ENCODE measurements around the gene VAMP8.
"Not testable (repeated sequence)": the region's sequence is repeated elsewhere in the genome, so short reads cannot be mapped to it uniquely, and the experiment has no call there.

VAMP8 gene

DNA sequence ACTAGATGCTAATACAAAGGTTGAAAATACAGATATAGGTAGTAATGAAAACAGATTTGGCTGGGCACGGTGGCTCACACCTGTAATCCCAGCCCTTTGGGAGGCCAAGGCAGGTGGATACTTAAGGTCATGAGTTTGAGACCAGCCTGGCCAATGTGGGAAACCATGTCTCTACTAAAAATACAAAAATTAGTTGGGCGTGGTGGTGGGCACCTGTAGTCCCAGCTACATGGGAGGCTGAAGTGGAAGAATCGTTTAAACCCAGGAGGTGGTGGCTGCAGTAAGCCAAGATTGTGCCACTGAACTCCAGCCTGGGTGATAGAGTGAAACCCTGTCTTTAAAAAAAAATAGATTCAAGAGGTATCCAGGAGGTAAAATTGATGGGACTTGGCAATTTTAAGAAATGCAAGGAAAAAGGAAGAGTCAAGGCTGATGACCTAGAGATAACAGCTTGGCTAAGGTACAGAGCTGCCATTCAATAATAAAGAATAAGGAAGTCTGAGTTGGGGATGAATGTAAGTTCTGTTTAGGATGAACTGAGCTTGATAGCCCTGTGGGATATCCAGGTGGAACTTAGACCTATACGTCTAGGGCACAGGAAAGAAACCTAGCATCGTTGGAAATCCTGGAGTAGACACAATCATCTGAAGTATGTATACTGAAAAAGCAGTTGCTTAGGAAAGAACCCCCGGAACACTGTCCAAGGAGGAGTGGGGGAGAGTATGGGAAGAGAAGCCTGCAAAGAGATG, 29.4 kb upstream of the VAMP8 start:
- DNase-seq = no peak

DNA sequence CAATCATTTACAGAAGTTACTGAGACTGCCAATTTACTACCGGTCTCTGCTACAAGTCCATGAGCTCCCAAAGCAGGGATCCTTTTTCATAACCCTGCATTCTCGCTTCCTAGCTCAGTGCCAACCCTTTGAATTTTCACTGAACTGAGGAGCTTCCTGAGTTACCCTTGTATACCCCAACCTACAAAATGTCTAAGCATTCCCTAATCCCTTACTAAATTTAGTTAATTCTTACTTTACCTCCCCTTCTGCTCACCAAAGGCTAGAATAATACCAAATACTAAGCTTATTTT, 28.8 kb upstream of the VAMP8 start:
- no peak for DNase-seq

DNA sequence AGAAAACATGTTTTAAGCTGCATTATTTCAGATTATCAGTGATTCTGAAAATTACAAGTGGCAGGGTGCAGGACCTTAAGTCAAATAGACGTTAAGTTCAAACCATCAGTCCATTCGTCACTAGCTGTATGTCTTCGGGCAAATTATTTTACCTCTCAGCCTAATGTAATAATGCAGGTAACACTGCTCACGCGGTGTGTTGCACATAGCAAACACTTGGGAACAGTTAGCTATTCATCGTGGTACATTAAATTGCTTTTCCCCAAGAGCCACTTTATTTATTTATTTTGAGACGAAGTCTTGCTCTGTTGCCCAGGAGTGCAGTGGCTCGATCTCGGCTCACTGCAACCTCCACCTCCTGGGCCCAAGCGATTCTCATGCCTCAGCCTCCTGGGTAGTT, 28.3 kb upstream of the VAMP8 start:
- no peak for DNase-seq

DNA sequence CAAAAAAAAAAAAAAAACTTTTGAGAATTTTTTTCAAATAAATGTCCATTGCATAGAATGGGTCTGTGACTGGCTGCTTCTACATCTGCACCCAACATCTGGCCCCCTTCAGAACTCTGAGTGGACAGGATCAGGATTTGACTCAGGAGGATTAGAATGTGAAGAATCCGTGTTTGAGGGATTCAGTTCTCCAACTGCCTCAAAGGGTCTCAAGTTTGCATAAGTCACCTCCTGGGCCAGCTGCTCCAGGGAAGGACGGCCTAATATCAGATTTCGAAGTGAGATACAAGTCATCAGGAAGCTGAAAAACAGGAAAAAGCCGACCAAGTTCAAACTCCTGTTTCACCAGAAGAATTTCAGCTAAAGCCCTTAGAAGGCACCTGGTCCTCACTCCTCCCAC, 27.6 kb upstream of the VAMP8 start:
- DNase-seq = no peak

DNA sequence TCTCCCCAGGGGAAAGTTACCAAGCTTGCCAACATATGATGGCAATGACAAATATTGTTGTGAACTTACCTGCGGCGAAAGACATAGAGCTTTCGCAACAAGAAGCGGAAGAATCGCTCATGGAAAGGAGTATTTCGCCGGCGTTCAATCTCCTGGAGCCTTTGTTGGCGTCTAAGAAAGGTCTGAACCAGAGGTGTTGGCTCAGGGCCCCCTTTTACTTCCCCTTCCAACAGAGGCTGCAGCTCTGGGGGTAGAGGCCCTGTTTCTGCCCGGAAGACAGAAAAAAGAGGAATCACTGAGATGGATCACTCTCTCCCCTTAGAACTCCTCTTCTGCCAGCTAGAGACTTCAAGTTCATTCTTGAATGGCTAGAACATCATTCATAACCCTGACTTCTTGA, 26.9 kb upstream of the VAMP8 start:
- DNase-seq = no peak

DNA sequence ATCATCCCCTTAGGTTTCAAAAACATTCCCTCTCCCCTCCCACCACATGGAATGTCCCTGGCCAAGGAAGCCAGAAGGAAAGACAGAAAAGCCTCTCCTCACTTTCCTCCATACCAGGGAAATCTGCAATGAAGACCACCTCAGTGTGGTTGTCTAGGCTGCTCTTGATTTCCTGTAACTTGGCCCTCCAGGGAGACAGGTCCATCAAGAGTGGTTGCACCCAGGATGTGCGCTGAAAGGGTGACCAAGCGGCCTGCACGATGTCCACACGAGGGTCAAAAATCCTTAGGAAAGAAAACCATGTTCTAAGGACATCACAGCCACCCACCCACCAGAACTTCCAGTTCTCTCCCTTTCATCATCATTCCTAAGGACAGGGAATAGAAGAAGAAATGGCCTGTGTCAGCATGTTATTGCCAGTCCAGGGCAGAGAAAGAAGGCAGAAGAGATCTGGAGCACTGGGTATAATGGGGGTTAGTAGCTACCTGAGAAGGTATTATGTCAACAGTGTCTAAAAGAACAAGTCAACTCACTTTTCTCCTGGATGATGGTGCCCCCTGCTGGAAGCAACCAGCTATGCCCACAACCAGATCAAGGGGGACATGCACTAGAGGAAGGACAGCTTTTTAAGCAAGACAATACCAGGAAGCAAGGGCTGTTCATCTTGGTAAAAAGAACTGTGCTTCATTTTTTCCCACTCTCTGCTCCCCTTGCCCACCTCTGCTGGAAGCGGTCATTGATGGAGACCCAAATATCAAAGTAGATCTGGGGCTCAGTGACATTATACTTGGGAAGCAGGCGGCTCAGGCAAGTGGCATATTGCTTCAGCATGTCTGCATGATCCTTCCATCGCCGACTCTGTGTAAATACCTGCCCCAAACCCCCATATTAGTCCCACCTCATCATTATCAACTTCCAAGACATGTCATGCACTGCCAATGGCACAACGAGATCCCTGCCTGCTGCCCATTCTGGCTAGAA, 25.4 kb upstream of the VAMP8 start:
- peak; percentile 91 for DNase-seq

DNA sequence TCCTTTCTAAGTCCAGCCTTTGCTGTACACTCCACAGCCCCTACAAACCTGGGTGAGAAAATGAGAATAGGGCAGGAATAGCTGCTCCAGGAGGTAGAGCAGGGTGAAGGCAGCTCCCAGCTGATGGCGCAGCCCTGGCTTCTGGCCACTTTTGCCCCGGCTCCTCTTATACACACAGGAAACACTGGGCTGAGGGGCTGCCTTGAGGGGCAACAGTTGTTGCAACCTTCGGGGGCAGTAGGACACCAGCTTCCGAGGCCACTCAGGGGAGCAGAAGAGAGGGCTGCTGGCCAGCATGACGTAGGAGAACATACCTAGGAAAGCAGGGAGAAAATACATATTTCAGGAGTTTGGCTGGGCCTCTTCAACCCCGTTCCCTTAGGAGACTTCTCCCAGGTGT, 24.2 kb upstream of the VAMP8 start:
- no peak for DNase-seq

DNA sequence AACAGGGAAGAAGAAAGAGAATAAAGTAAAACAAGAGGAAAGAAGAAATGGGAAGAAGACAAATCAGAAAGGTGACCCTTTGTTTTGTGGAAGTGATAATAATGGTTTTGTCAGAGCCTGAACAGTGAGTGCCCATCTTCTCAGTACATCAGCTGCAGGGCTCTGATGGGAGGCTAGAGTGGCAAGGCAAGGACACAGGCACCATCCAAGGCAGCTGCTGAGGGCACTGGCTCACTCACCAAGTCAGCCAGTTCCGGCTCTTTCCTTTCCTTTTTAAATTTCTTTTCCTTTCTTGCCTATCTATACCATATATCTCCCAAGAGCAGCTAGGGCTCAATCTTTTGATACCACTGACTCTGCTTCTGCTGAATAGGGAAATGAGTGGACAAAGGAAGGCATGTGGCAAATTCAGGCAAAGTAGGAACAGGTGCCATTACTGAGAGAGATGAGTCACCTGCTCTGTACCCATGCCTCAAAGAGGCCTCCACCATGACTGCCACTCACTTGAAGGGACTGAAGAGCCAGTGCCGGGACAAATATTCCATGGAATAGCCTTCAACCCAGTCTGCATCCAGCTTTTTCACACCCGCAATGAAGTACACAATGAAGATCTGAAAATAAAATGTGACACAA, 22.3 kb upstream of the VAMP8 start:
- no peak for DNase-seq

DNA sequence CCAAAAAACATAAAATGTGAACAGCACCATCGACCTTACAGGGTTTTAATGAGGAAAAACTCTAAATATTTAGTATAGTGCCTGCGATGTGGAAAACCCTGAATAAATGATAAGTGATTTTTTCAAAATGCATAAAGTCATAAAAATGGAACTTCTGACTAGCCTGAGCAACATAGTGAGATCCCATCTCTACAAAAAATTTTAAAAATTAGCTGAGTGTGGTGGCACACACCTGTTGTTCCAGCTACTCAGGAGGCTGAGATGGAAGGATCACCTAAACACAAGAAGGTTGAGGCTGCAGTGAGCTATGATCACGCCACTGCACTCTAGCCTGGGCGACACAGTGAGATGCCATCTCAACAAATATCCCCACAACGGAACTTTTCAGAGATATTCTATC, 20.3 kb upstream of the VAMP8 start:
- no peak for DNase-seq

DNA sequence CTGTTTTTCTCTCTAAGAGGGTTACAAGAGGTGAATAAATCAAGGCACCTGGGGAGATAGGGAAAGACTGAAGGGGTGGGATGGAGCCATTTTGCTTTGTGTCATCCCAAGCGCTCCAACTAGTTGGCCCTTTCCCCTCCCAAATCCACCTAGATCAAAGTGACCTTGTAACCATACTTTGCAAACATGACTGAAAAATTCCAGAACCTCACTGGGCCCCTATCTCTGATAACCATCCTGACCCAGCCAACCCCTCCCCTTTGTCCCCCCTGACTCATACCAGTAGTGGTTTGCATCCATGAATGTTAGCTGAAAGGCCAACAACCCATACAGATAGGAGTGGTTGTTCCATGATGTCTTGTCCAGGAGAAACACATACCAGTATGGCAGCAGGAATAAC, 19.2 kb upstream of the VAMP8 start:
- DNase-seq = no peak

DNA sequence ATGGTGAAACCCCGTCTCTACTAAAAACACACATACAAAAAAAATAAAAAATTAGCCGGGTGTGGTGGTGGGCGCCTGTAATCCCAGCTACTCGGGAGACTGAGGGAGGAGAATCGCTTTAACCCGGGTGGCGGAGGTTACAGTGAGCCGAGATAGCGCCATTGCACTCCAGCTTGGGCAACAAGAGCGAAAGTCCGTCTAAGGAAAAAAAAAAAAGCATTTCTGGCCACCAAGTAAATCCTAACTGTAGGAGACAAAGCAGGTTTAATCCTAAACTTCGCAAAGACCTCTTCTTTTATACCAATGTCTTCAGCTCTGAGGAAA, 17.0 kb upstream of the VAMP8 start:
- not testable (repeated sequence) for DNase-seq

DNA sequence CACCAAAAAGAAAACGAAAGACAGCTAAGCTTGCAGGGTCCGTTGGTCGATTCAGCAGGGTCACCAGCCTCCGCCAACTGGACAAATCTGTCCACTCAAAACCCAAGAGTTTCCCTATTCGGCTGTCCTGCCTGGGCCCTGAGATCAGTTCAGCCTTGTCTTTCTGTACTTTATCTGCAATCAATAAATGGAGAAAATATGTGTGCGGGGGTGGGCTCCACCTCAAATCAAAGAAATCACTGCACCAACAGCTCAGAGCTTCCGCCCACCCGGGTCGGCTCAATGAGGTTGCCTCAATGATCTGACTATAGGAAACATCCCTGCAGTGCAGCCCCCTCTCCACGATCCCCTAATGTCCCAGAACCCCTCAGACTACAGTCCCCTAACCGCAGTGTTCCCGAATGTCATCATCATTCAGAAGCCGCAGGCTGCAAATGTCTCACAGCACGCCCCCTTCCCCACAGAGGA, 16.5 kb upstream of the VAMP8 start:
- peak; percentile 43 for DNase-seq

DNA sequence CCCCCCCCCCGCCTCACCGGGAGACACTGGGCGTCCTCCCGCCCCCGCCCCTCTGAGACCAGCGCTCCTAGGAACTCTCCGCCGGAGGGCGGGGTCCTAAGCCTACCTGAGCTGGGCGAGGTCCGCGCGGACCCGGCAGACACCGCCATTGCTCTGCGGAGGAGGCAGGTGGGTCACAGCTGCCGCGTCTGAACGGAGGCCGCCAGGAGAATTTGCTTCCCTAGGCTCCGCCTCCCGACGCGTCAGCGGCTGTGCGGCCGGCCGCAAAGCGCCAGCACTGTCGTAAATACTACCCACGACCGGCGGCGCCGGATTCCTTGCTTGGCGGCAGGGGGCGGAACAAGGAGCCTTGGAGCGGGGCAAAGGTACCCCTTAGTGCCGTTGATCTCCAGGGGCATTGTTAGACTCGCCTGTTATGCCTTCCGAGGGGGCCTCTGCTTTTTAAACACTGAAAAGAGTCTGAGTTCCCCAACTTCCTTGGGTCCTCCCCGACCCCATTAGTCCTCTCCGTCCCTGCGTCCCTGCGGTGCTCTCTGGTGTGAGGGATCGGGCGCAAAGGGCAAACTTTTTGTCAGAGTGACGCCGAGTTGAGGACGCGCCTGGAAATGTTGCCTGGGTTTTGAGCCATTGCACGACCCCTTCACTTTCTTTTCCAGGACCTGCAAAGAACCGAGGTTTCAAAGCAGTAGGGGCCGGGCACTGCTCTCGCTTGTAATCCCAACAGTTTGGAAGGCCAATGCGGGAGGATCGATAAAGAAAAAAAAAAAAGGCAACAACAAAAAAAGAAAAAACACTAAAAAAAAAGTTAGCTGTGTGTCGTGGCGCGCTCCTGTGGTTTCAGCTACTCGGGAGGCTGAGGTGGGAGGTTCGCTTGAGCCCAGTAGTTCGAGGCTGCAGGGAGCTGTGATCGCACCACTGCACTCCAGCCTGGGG, 15.8 kb upstream of the VAMP8 start, which contains the start of gene GGCX:
Gene GGCX, minus strand, starts transcription at position 214 of the 933 bp plus-strand sequence. Its CDS starts 65 bp downstream, at position 149.
- peak; percentile 97 for DNase-seq

DNA sequence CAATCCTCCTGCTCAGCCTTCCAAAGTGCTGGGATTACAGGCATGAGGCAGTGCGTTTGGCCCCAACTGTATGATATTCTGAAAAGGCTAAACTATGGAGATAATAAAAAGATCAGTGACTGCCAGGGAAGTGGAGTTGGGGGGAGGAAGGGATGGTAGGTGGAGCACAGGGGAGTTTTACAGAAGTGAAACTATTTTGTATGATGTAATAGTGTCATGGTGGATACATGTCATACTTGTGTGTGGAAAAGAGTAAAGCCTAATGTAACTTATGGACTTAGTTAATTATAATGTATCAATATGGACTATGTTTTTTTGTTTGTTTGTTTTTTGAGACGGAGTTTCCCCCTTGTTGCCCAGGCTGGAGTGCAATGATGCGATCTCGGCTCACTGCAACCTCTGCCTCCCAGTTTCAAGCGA, 13.2 kb upstream of the VAMP8 start:
- no peak for DNase-seq

DNA sequence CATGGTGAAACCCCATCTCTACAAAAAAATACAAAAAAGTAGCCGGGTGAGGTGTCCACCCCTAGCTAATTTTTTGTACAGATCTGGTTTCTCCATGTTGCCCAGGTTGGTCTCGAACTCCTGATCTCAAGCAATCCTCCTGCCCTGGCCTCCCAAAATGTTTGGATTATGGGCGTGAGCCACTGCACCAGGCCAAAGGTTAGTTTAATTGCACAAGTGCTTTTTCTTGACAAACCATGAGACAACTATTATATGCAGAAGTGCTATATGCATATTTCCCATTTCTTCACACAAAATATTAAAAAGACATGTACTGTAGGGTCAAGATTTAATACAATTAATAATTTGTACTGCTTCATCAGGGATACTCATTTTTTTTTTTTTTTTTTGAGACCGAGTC, 11.1 kb upstream of the VAMP8 start:
- DNase-seq = no peak

DNA sequence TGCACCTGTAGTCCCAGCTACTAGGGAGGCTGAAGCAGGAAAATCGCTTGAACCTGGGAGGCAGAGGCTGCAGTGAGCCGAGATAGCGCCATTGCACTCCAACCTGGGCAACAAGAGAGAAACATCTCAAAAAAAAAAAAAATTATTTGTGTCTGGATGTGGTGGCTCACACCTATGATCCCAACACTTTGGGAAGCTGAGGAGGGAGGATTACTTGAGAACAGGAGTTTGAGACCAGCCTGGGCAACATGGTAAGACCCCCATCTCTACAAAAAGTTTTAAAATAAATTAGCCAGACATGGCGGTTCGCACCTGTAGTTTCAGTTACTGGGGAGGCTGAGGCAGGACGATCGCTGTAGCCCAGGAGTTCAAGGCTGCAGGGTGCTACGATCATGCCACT, 1.6 kb upstream of the VAMP8 start:
- no peak for DNase-seq

DNA sequence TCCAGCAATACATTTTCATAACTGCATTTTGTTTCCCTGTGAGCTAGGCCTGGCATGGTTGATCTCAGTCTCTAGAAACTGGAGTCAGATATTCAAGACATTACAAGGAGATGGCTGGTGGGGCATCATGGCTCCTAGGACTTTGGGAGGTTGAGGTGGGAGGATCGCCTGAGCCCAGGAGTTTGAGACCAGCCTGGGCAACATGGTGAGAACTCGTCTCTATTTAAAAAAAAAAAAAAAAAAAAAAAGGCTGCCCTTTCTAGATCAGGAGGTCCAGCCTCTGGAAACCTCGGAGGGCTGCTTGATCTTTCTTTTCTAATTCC, 362 bp upstream of the VAMP8 start:
- DNase-seq = no peak

DNA sequence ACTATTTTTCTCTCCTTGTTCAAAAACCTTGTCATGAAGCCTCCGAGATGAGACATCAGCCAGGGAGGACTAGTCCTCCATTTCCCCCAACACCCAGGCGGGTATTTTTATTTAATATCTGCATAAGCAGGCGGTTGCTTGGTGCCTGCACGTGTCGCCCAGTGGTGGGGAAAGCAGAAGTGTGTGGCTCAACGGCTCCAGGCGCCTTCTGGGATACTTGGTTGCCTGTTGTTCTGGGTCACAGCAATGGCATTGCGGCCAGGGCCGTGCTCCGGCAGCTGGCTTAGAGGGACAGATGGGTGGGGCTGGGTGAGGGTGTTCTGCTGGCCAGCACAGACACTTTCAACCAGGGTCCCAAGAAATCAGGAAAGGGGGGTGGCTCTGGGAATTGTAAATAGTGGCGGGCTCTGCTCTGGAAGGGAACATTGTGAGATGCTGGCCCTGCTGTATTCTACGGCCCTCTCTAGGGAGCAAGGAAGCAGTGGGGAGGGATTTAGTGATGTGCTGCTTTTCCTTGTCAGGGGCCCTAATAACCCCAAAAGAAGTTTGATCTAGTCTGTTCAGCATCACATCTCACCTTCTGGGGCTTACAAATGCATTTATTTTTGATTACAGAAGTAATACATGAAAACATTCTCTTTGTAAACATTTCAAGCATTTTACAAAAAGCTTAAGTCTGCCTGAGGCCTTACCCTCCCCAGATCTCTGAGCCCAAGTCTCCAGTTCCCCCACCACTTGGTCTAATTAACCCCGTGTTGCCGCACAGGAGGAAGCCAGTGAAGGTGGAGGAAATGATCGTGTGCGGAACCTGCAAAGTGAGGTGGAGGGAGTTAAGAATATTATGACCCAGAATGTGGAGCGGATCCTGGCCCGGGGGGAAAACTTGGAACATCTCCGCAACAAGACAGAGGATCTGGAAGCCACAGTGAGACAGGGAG, 1.1 kb downstream of the VAMP8 start:
- DNase-seq = peak; percentile 37

DNA sequence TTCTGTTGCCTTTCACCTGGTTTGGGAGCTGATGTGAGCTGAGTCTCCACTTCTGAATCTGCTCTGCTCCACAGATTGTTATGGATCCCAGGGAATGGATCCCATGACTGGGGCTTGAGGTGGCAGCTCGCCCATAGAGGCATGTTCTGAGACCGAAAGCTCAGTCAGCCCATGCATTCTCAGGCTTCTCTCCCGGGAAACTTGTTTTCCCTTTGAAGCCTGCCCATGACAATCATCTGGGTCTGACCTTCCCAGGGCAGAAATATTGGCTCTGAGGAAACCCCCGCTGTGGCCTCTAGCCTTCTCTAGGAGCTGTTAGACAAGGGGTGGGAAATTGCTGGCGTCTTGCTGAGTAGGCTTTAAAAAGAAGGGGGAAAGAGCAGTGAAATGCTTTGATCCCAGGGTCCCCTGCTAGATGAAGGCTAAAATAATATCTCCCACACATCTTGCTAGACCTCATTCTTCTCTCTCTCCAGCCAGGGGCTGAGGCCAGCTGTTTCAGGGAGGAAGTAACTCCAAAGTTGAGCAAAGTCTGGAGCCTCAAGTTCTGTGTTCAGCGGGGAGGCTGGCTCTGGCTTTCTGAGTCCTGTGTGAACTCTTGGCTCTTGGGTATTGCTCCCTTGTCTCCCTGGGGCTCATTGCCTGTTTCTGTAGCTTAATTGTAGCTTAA, 2.0 kb downstream of the VAMP8 start:
- DNase-seq = no peak

DNA sequence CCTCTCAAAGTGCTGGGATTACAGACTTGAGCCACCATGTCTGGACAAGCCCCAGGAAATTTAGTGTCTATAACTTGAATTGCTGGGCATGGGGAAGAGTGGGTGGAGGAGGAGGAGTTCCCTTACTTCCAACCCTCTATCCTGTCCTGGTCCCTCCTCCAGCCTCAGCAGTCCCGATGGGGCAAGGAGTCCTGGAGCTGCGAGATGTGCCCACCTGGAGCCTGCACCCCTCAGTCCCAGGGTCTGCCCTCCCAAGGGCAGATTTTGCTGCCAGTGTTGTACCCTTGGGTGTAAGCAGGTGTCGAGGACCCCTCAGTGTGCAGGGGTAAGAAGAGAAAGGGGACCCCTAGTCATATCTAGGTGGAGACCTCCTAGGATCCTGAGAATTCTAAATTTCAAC, 2.8 kb downstream of the VAMP8 start:
- no peak for DNase-seq

DNA sequence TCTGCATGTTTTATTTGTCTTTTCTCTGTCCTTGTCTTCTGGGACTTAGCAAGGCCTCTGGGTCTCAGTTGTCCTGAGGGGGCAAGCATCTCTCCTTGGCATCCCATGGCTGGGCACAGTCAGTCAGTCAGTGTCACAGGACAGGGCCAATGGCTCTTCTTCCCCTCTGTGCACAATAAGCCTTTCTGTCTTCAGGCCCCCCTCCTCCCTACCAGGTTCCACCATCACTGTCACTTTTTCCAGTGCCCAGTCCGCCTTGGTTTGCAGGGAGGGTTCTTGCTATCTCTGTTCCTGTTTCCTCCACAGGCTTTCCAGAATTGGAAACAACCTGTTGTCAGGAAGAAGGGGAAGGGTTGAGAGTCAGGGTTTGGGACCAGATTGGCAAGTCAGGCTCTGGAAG, 5.1 kb downstream of the VAMP8 start:
- DNase-seq = no peak
